ENCODE measurements around the gene CLUH.
"Not testable (repeated sequence)": the region's sequence is repeated elsewhere in the genome, so short reads cannot be mapped to it uniquely, and the experiment has no call there.

The CLUH gene

GRCh38 chr17:2701996-2702741 is 9.4 kb downstream of the CLUH start:
- no peak for DNase-seq (ENCODE audit: low read depth)

GRCh38 chr17:2701161-2701995 is 10.2 kb downstream of the CLUH start:
- no peak for DNase-seq (ENCODE audit: low read depth)

- DNase-seq (ENCODE audit: low read depth), result no peak
Observed at GRCh38 chr17:2700491-2701141, 10.9 kb downstream of the CLUH start.

GRCh38 chr17:2700030-2700490 is 11.5 kb downstream of the CLUH start:
- no peak for DNase-seq (ENCODE audit: low read depth)

GRCh38 chr17:2699216-2699805 is 12.3 kb downstream of the CLUH start:
- DNase-seq (ENCODE audit: low read depth), result not testable (repeated sequence)

GRCh38 chr17:2697611-2698162 is 13.9 kb downstream of the CLUH start:
- no peak for DNase-seq (ENCODE audit: low read depth)

GRCh38 chr17:2695961-2696760 is 15.4 kb downstream of the CLUH start:
- no peak for DNase-seq (ENCODE audit: low read depth)

GRCh38 chr17:2695243-2695960 is 16.2 kb downstream of the CLUH start:
- no peak for DNase-seq (ENCODE audit: low read depth)

- DNase-seq (ENCODE audit: low read depth), result no peak
Observed at GRCh38 chr17:2694381-2695242, 17.0 kb downstream of the CLUH start.

- no peak for DNase-seq (ENCODE audit: low read depth)
Observed at GRCh38 chr17:2693561-2694380, 17.8 kb downstream of the CLUH start.

- no peak for DNase-seq (ENCODE audit: low read depth)
Observed at GRCh38 chr17:2692781-2693135, 18.8 kb downstream of the CLUH start.

GRCh38 chr17:2691965-2692780 is 19.4 kb downstream of the CLUH start:
- DNase-seq (ENCODE audit: low read depth), result no peak

GRCh38 chr17:2691069-2691871 is 20.3 kb downstream of the CLUH start:
- no peak for DNase-seq (ENCODE audit: low read depth)

- no peak for DNase-seq (ENCODE audit: low read depth)
Observed at GRCh38 chr17:2690165-2691068, 21.1 kb downstream of the CLUH start.

GRCh38 chr17:2689411-2690164 is 22.0 kb downstream of the CLUH start:
- no peak for DNase-seq (ENCODE audit: low read depth)

Measured in activated T-helper 1 cell treated with Interleukin-2 at 50 U/mL for 16 hours (primary cell).